Measurements from ENCODE around the gene TIMM10.

GRCh38 chr11:57479021-57479663 is 51.4 kb downstream of the TIMM10 start:
- TF ChIP-seq ZNF274 (IDR thresholded peaks at IDR 0.05; ENCODE audit: low read depth, low read length): no peak
- TF ChIP-seq YY1 (IDR thresholded peaks at IDR 0.05; ENCODE audit: insufficient read depth, insufficient read length): no peak
